AG09309 (cell line): ENCODE data around the gene UBE2O.
"Not testable (repeated sequence)": the region's sequence is repeated elsewhere in the genome, so short reads cannot be mapped to it uniquely, and the experiment has no call there.

Experiments used
- DNase-seq: peaks from one replicate; pipeline ENCODE4 v3.0.0-alpha.2; 2010; ENCODE audit warnings: low read depth
- H3K4me3 ChIP-seq: 2 replicates; pipeline ENCODE4 v1.5.1; 2011; ENCODE audit warnings: mild to moderate bottlenecking, low read depth, low read length, moderate library complexity; ENCODE audit not compliant: control insufficient read depth
- TF ChIP-seq, protein P1 (sequence below): IDR thresholded peaks from 2 replicates; pipeline ENCODE4 v1.5.1; 2011; ENCODE audit warnings: mild to moderate bottlenecking, low read depth, low read length, inconsistent platforms; ENCODE audit not compliant: insufficient read depth, control insufficient read depth; ENCODE audit errors: missing control alignments

UBE2O gene

DNA sequence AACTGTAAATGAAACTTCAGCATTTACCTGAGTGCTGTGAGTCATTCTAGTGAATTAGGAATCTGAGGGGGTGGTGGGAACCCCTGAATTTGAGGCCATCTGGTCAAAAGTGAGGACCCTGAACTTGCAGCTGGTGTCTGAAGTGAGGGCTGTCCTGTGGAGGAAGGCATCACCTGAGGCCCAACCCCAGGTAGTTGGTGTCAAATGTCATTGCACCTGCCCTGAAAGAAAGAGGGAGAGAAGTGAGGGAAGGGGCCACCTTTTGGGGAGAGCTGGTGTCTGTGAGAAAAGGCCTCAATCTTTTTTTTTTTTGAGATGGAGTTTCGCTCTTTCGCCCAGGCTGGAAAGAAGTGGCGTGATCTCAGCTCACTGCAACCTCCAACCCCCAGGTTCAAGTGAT lies 86.7 kb downstream of the UBE2O start:
- no peak for DNase-seq
- no peak overlapping the region for H3K4me3 ChIP-seq
- TF ChIP-seq, protein P1, sequence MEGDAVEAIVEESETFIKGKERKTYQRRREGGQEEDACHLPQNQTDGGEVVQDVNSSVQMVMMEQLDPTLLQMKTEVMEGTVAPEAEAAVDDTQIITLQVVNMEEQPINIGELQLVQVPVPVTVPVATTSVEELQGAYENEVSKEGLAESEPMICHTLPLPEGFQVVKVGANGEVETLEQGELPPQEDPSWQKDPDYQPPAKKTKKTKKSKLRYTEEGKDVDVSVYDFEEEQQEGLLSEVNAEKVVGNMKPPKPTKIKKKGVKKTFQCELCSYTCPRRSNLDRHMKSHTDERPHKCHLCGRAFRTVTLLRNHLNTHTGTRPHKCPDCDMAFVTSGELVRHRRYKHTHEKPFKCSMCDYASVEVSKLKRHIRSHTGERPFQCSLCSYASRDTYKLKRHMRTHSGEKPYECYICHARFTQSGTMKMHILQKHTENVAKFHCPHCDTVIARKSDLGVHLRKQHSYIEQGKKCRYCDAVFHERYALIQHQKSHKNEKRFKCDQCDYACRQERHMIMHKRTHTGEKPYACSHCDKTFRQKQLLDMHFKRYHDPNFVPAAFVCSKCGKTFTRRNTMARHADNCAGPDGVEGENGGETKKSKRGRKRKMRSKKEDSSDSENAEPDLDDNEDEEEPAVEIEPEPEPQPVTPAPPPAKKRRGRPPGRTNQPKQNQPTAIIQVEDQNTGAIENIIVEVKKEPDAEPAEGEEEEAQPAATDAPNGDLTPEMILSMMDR = no peak

DNA sequence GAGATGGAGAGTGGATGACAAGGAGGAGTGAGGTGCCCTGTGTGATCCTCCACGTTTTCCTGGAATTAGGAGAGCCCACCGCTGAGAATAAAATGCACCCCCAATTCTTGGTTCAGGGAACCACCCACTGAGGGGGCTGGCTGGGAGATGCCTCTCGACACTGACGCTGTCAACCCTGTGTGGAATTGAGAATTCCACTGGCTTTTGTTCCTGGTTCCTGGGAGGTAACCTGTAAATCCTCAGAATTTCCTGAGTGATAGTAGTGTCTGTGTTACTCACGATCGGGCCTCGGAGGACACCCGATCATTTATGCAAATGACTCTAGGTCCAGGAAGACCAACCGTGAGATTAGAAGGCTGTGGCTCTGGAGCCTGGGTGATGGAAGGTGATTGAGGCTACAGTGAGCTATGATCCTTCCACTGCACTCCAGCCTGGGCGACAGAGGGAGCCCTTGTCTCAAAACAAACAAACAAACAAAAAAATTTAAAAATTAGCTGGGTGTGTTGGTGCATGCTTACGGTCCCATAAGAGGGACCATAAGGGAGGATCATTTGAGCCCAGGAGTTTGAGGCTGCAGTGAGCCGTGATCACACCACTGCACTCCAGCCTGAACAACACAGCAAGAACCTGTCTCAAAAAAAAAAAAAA lies 87.6 kb downstream of the UBE2O start:
- DNase-seq = no peak
- TF ChIP-seq, protein P1 = no peak
- no peak overlapping the region for H3K4me3 ChIP-seq

DNA sequence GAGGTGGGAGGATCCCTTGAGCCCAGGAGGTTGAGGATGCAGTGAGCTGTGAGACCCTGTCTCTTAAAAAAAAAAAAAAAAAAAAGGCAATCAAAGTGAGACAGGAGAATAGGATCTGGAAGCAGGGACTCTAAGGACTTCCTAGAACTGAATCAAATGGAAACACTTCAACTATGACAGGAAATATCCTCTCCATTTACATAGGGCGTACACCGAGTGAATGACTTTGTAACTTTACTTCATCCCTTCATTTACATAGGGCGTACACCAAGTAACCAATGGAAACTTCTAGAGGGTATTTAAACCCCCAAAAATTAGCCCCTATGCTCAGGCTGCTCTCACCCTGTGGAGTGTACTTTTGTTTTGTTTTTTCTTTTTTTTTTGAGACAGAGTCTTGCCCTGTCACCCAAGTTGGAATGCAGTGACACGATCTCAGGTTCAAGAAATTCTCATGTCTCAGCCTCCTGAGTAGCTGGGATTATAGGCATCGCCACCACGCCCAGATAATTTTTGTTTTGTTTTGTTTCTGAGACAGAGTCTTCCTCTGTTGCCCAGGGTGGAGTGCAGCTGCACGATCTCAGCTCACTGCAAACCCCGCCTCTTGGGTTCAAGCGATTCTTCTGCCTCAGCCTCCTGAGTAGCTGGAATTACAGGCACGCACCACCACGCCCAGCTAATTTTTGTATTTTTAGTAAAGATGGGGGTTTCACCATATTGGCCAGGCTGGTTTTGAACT lies 89.7 kb downstream of the UBE2O start:
- TF ChIP-seq, protein P1 = no peak
- H3K4me3 ChIP-seq = no peak overlapping the region
- DNase-seq = no peak

DNA sequence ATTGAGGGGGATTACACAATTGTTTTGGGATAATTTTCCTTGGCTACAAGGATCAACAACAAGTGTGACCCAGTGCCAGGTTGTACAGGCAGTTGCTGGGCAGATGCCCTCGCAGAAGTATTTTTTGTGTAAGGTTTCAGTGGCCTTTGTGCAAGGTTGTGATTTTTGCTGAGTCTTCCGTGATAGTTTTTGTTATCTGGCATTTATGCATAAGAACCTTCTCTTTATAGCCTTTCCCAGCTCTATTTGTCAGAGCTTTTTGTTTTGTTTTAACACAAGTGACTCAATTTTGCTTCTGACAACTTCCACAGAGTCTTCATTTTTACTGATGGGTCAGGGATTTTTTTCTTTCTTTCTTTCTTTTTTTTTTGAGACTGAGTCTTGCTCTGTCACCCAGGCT lies 92.5 kb downstream of the UBE2O start:
- TF ChIP-seq, protein P1 = no peak
- DNase-seq = no peak
- H3K4me3 ChIP-seq = no peak overlapping the region

DNA sequence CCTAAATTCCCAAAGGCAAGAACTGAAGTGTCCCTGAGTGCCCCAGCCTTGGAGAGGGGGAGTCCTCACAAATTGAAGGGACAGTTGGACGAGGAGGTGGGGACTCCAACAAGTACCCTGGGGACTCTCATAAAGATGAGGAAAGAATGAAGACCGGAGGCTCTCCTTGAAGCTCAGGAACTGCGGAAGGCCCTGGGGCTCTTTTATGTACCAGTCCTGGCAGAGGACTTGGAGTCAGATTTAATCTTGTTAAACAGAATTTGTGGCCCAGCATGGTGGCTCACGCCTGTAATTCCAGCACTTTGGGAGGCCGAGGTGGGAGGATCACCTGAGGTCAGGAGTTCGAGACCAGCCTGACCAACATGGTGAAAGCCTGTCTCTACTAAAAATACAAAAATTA lies 93.2 kb downstream of the UBE2O start:
- not testable (repeated sequence) for H3K4me3 ChIP-seq, DNase-seq

DNA sequence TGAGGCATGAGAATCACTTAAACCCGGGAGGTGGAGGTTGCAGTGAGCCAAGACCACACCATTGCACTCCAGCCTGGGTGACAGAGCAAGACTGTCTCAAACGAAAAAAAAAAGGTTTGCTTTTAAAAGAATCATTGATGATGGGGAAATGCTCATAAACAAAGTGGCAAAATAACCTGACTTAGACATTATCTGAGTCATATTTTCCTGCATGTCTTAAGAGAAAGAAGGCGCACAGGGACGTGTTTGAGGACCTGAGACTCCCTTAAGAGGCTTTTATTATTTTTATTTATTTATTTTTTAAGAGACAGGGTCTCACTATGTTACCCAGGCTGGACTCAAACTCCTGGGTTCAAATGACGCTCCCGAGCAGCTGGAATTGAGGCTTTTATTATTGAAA lies 93.6 kb downstream of the UBE2O start:
- TF ChIP-seq, protein P1 = no peak
- no peak overlapping the region for H3K4me3 ChIP-seq
- no peak for DNase-seq

DNA sequence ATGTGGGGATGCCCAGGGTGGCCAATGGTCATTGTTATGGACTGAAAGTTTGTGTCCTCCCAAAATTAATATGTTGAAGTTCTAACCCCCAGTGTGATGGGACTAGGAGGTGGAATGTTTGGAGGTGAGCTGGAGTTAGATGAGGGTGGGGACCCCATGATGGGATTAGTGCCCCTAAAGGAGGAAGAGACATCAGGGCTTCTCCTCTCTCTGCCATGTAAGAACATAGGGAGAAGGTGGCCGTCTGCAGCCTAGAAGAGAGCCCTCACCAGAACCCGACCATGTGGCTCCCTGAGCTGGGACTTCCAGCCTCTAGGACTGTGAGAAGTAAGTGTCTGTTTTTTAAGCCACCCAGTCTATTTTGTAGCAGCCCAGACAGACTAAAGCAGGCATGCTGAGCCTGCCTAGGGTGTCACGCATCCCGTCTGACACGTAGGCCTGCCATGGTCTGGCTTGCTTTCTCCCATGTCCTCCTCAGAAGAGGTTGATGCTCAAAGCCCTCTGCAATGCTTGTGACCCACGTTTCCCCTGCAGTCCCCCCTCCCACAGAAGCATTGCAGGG lies 95.3 kb downstream of the UBE2O start:
- H3K4me3 ChIP-seq = no peak overlapping the region
- TF ChIP-seq, protein P1 = no peak
- no peak for DNase-seq
